NCI-H446 treated with DMSO at 0.1 percent for 48 hours (cell line): ENCODE data around the gene HCAR1.
"Not testable (repeated sequence)": the region's sequence is repeated elsewhere in the genome, so short reads cannot be mapped to it uniquely, and the experiment has no call there.

Experiments
- DNase-seq: peaks from one replicate; lab custom pipeline; 2025; lab: John Stamatoyannopoulos, UW

The HCAR1 gene

GRCh38 chr12:122730215-122731014, at the start of gene HCAR1:
TSS of gene HCAR1 (minus strand) at chr12:122730844. CDS start at chr12:122730339, 505 bp downstream.
- DNase-seq: no peak

- DNase-seq: no peak
Measured at GRCh38 chr12:122757568-122757967, 26.9 kb upstream of the HCAR1 start.

GRCh38 chr12:122754790-122755189, 24.1 kb upstream of the HCAR1 start:
- no peak for DNase-seq

GRCh38 chr12:122753319-122753650, 22.6 kb upstream of the HCAR1 start:
- no peak for DNase-seq

GRCh38 chr12:122752464-122753318, 22.0 kb upstream of the HCAR1 start, which contains the start of gene DENR:
TSS of gene DENR (plus strand) at chr12:122752824. CDS start at chr12:122753702, 878 bp downstream.
- DNase-seq: peak; percentile 92

GRCh38 chr12:122750781-122751515, 20.3 kb upstream of the HCAR1 start:
- DNase-seq: not testable (repeated sequence)

- DNase-seq: no peak
Measured at GRCh38 chr12:122749569-122750332, 19.1 kb upstream of the HCAR1 start.

GRCh38 chr12:122747224-122748135, 16.8 kb upstream of the HCAR1 start:
- no peak for DNase-seq

GRCh38 chr12:122743895-122744525, 13.4 kb upstream of the HCAR1 start:
- DNase-seq: no peak

- no peak for DNase-seq
Measured at GRCh38 chr12:122740351-122740750, 9.7 kb upstream of the HCAR1 start.

GRCh38 chr12:122738571-122738970, 7.9 kb upstream of the HCAR1 start:
- DNase-seq: no peak

- DNase-seq: no peak
Measured at GRCh38 chr12:122732611-122733010, 2.0 kb upstream of the HCAR1 start.

GRCh38 chr12:122732170-122732569, 1.5 kb upstream of the HCAR1 start:
- no peak for DNase-seq

- DNase-seq: no peak
Measured at GRCh38 chr12:122729583-122730214, 945 bp downstream of the HCAR1 start.

GRCh38 chr12:122726080-122726558, 4.5 kb downstream of the HCAR1 start:
- DNase-seq: no peak

GRCh38 chr12:122725452-122726079, 5.1 kb downstream of the HCAR1 start:
- DNase-seq: no peak

- DNase-seq: no peak
Measured at GRCh38 chr12:122724641-122725243, 5.9 kb downstream of the HCAR1 start.

- no peak for DNase-seq
Measured at GRCh38 chr12:122722387-122722786, 8.3 kb downstream of the HCAR1 start.
